DND-41 (cell line): Measurements from ENCODE around the gene NUFIP2.
"Not testable (repeated sequence)": the region's sequence is repeated elsewhere in the genome, so short reads cannot be mapped to it uniquely, and the experiment has no call there.

Experiments
- ATAC-seq: fragments of 200-7000 bp; cut with Tn5 transposase; 3 replicates; pipeline ENCODE4 v1.9.1; 2021; ENCODE audit warnings: low read depth; ENCODE audit not compliant: insufficient read depth
- DNase-seq: peaks from one replicate; pipeline ENCODE4 v3.0.0-alpha.2; 2020
- H2AFZ ChIP-seq: 2 replicates; pipeline ENCODE4 v1.6.0; 2012; ENCODE audit warnings: low read depth, low read length
- H3K27ac ChIP-seq: 2 replicates; pipeline ENCODE4 v1.5.1; 2012; ENCODE audit warnings: low read length, inconsistent platforms
- H3K27me3 ChIP-seq: fragments of 200-600 bp; sonication (generic); 2 replicates; pipeline ENCODE4 v1.6.0; 2012; ENCODE audit warnings: low read length, mild to moderate bottlenecking, inconsistent platforms; ENCODE audit not compliant: insufficient read depth, poor library complexity
- H3K36me3 ChIP-seq: 2 replicates; pipeline ENCODE4 v1.5.1; 2012; ENCODE audit warnings: low read length, inconsistent platforms; ENCODE audit not compliant: insufficient read depth
- H3K4me1 ChIP-seq: 2 replicates; pipeline ENCODE4 v1.5.1; 2012; ENCODE audit warnings: mild to moderate bottlenecking, low read length; ENCODE audit not compliant: insufficient read depth
- H3K4me2 ChIP-seq: 2 replicates; pipeline ENCODE4 v1.6.0; 2012; ENCODE audit warnings: mild to moderate bottlenecking, moderate library complexity, low read length, inconsistent platforms; ENCODE audit not compliant: insufficient read depth
- H3K4me3 ChIP-seq, 2 experiments: fragments of 200-600 bp in 1 of 2; shearing (Covaris generic) in 1 of 2; 2 replicates each; pipeline ENCODE4 v1.5.1; 2012 to 2016; ENCODE audit warnings: inconsistent platforms in 2 of 2, low read length in 2 of 2, mild to moderate bottlenecking in 2 of 2, low read depth in 1 of 2, moderate library complexity in 1 of 2
- H3K79me2 ChIP-seq: 2 replicates; pipeline ENCODE4 v1.6.0; 2012; ENCODE audit warnings: low read length, inconsistent platforms; ENCODE audit not compliant: insufficient read depth
- H3K9ac ChIP-seq: 2 replicates; pipeline ENCODE4 v1.6.0; 2012; ENCODE audit warnings: low read depth, mild to moderate bottlenecking, inconsistent platforms, low read length, moderate library complexity
- H3K9me3 ChIP-seq: 2 replicates; pipeline ENCODE4 v1.5.1; 2012; ENCODE audit warnings: low read length, moderate library complexity, mild to moderate bottlenecking, inconsistent platforms; ENCODE audit not compliant: insufficient read depth, severe bottlenecking
- H4K20me1 ChIP-seq: 2 replicates; pipeline ENCODE4 v1.6.0; 2012; ENCODE audit warnings: low read length; ENCODE audit not compliant: insufficient read depth
- CTCF ChIP-seq: IDR thresholded peaks from 2 replicates; pipeline ENCODE4 v1.5.1; 2012; ENCODE audit warnings: borderline replicate concordance, low read length, moderate library complexity, mild to moderate bottlenecking; ENCODE audit not compliant: poor library complexity, severe bottlenecking; ENCODE audit errors: extremely low read depth
- EZH2 ChIP-seq: IDR thresholded peaks from 3 replicates; pipeline ENCODE4 v1.6.1; 2012; ENCODE audit warnings: borderline replicate concordance, low read depth, mild to moderate bottlenecking, moderate library complexity, low read length, inconsistent platforms; ENCODE audit not compliant: severe bottlenecking

NUFIP2 gene

GRCh38 chr17:29237476-29238132, 56.3 kb downstream of the NUFIP2 start:
- H3K36me3 ChIP-seq = no peaks in the 10 kb centered on the region
- H3K4me2 ChIP-seq = no peak overlapping the region
- no peaks in the 10 kb centered on the region for H3K9me3 ChIP-seq
- TF ChIP-seq CTCF (no peak), EZH2 (no peak)
- no peak for DNase-seq
- H4K20me1 ChIP-seq = no peaks in the 10 kb centered on the region
- no peaks in the 10 kb centered on the region for H3K79me2 ChIP-seq
- no peak overlapping the region for H2AFZ ChIP-seq
- no peak overlapping the region for H3K9ac ChIP-seq
- no peak for ATAC-seq
- H3K27ac ChIP-seq = no peak overlapping the region
- H3K27me3 ChIP-seq = no peaks in the 10 kb centered on the region
- H3K4me3 ChIP-seq = no peak overlapping the region
- H3K4me1 ChIP-seq = no peaks in the 10 kb centered on the region

GRCh38 chr17:29235904-29236303, 58.0 kb downstream of the NUFIP2 start:
- no peak overlapping the region for H3K9ac ChIP-seq
- H3K79me2 ChIP-seq = no peaks in the 10 kb centered on the region
- no peaks in the 10 kb centered on the region for H3K36me3 ChIP-seq
- no peak overlapping the region for H3K4me2 ChIP-seq
- H3K4me3 ChIP-seq = no peak overlapping the region
- ATAC-seq = no peak
- no peaks in the 10 kb centered on the region for H3K27me3 ChIP-seq
- H3K4me1 ChIP-seq = no peaks in the 10 kb centered on the region
- H4K20me1 ChIP-seq = no peaks in the 10 kb centered on the region
- no peaks in the 10 kb centered on the region for H3K9me3 ChIP-seq
- DNase-seq = no peak
- no peak overlapping the region for H2AFZ ChIP-seq
- TF ChIP-seq EZH2 (no peak), CTCF (no peak)
- no peak overlapping the region for H3K27ac ChIP-seq

GRCh38 chr17:29234972-29235371, 59.0 kb downstream of the NUFIP2 start:
- not testable (repeated sequence) for H3K9ac ChIP-seq, DNase-seq, H4K20me1 ChIP-seq, H3K79me2 ChIP-seq, H3K9me3 ChIP-seq, H3K27ac ChIP-seq, H3K4me1 ChIP-seq, ATAC-seq, H3K27me3 ChIP-seq, H2AFZ ChIP-seq, H3K4me2 ChIP-seq, H3K36me3 ChIP-seq, H3K4me3 ChIP-seq

- H3K36me3 ChIP-seq = no peaks in the 10 kb centered on the region
- H3K4me3 ChIP-seq = no peak overlapping the region
- no peaks in the 10 kb centered on the region for H4K20me1 ChIP-seq
- no peaks in the 10 kb centered on the region for H3K27me3 ChIP-seq
- H3K4me2 ChIP-seq = no peak overlapping the region
- DNase-seq = no peak
- TF ChIP-seq EZH2 (no peak), CTCF (no peak)
- no peak overlapping the region for H2AFZ ChIP-seq
- H3K9me3 ChIP-seq = no peaks in the 10 kb centered on the region
- H3K79me2 ChIP-seq = no peaks in the 10 kb centered on the region
- H3K9ac ChIP-seq = no peak overlapping the region
- H3K4me1 ChIP-seq = no peaks in the 10 kb centered on the region
- H3K27ac ChIP-seq = no peak overlapping the region
- no peak for ATAC-seq
Observed at GRCh38 chr17:29233301-29233700, 60.6 kb downstream of the NUFIP2 start.
